AG10803 (cell line): ENCODE data around the gene SPTAN1.
A peak's percentile ranks its signal among the peaks of the same experiment; 100 is the strongest.
"Not testable (repeated sequence)": the region's sequence is repeated elsewhere in the genome, so short reads cannot be mapped to it uniquely, and the experiment has no call there.

Experiments used
- DNase-seq: peaks from one replicate; pipeline ENCODE4 v3.0.0; 2010; ENCODE audit warnings: low read depth
- H3K4me3 ChIP-seq: 2 replicates; pipeline ENCODE4 v1.5.1; 2011; ENCODE audit warnings: mild to moderate bottlenecking, low read length, control low read depth
- TF ChIP-seq, protein P1 (sequence below): conservative IDR thresholded peaks from 2 replicates; pipeline ENCODE4 v1.5.1; 2011; ENCODE audit warnings: mild to moderate bottlenecking, low read length, control low read depth, inconsistent platforms

The SPTAN1 gene

GRCh38 chr9:128568470-128569078 lies 16.2 kb downstream of the SPTAN1 start:
- no peak overlapping the region for H3K4me3 ChIP-seq
- TF ChIP-seq, protein P1, sequence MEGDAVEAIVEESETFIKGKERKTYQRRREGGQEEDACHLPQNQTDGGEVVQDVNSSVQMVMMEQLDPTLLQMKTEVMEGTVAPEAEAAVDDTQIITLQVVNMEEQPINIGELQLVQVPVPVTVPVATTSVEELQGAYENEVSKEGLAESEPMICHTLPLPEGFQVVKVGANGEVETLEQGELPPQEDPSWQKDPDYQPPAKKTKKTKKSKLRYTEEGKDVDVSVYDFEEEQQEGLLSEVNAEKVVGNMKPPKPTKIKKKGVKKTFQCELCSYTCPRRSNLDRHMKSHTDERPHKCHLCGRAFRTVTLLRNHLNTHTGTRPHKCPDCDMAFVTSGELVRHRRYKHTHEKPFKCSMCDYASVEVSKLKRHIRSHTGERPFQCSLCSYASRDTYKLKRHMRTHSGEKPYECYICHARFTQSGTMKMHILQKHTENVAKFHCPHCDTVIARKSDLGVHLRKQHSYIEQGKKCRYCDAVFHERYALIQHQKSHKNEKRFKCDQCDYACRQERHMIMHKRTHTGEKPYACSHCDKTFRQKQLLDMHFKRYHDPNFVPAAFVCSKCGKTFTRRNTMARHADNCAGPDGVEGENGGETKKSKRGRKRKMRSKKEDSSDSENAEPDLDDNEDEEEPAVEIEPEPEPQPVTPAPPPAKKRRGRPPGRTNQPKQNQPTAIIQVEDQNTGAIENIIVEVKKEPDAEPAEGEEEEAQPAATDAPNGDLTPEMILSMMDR = no peak
- DNase-seq = no peak

GRCh38 chr9:128575469-128575868 lies 23.1 kb downstream of the SPTAN1 start:
- no peak overlapping the region for H3K4me3 ChIP-seq
- DNase-seq = peak; percentile 53
- TF ChIP-seq, protein P1 = no peak

DNA sequence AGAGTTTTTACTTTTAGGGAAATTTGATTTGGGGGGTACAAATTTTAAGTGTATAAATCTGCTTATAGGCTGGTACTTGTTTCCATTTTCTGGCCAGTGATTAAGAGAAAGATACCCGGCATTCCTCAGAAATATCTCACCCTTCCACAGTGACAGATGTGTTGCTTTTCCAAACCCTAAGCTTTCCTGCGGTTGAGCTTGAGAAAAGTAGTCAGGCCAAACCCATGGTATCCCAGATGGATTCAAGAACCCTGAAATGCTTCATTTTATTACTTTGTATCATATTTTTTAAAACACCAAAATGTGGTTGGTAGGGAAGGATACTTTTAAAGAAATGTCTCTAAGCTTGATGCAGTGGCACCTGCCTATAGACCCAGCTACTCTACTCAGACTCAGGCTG lies 23.5 kb downstream of the SPTAN1 start:
- no peak overlapping the region for H3K4me3 ChIP-seq
- TF ChIP-seq, protein P1 = no peak
- peak; percentile 69 for DNase-seq

GRCh38 chr9:128577206-128577605 lies 24.8 kb downstream of the SPTAN1 start:
- TF ChIP-seq, protein P1 = no peak
- H3K4me3 ChIP-seq = no peak overlapping the region
- no peak for DNase-seq

GRCh38 chr9:128579194-128579593 lies 26.8 kb downstream of the SPTAN1 start:
- H3K4me3 ChIP-seq = no peak overlapping the region
- TF ChIP-seq, protein P1 = no peak
- DNase-seq = no peak

GRCh38 chr9:128580731-128581130 lies 28.3 kb downstream of the SPTAN1 start:
- no peak overlapping the region for H3K4me3 ChIP-seq
- DNase-seq = no peak
- TF ChIP-seq, protein P1 = no peak

GRCh38 chr9:128585155-128585554 lies 32.8 kb downstream of the SPTAN1 start:
- DNase-seq, H3K4me3 ChIP-seq: not testable (repeated sequence)

- not testable (repeated sequence) for H3K4me3 ChIP-seq, DNase-seq
Observed at GRCh38 chr9:128586934-128587333, 34.5 kb downstream of the SPTAN1 start.
